Epithelial cell of proximal tubule (primary cell): ENCODE measurements around the gene B4GAT1. TPM values are rescaled to one million over a fixed set of nuclear protein-coding genes. Genes with fewer than 3 reads are reported as not detected.

ENCODE experiments used
- DNase-seq: peaks from one replicate; pipeline ENCODE4 v3.0.0-alpha.2; 2011; ENCODE audit warnings: low read depth
- H3K4me3 ChIP-seq: 2 replicates; pipeline ENCODE4 v1.5.1; 2011; ENCODE audit warnings: low read depth, mild to moderate bottlenecking, low read length
- CTCF ChIP-seq: conservative IDR thresholded peaks from 2 replicates; pipeline ENCODE4 v1.5.1; 2012; ENCODE audit warnings: low read depth, mild to moderate bottlenecking, low read length
- total RNA-seq: library from RNA; depleted of rRNA; stranded (reverse); fragments of >200 nt; gene quantifications from 2 replicates; pipeline ENCODE4 v1.2.3, GENCODE V29; 2015

B4GAT1 gene
- total RNA-seq, 1 donor from 2014 or later, result 32.0 TPM

DNA sequence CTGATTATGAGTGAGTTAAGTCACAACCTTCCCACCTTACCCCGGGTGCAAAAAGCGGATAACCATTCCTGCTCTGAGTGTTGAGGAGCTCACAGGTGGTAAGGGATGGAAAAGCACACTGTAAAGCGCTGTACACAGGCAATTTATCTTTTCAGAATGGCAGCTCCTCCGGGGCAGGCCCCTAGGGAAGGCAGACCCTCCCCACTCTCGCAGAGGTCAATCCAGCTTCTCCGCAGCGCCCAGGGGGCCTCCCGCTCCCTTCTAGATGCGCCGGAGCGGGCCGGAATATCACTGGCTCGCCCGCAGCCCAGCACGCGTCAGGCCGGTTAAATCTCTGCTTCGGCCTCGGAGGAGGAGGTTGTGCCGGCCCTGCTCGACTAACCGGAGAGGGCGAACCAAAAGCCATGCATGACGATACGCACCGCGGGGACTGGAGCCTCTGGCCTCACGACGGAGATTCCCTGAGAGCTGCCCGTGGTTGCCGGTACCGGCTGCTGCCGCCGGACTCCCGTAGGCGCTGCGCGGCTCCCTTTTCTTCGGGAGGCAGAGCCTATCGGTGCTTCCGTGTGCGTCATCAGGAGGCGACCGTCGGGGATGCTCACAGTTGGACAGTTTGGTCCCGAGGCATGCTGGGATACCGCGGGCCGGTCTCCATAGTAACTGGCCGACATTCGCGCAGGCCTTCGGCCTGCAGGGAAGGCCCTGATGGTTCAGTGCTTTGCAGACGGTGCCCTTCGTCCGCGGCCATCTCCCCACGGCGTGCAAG lies 2.7 kb downstream of the B4GAT1 start, which contains the start of gene BRMS1:
BRMS1 (minus strand) TSS at position 555 of the 766 bp plus-strand sequence. CDS start 2,870 bp downstream, outside the sequence.
- no peak for TF ChIP-seq CTCF
- DNase-seq, result peak; percentile 76
- peak within 1 kb of the TSS; percentile 88 for H3K4me3 ChIP-seq

- DNase-seq, result no peak
- no peak for TF ChIP-seq CTCF
- H3K4me3 ChIP-seq, result no peak overlapping the region
Observed at GRCh38 chr11:66343176-66343575, 4.3 kb downstream of the B4GAT1 start.

- no peak for DNase-seq
- TF ChIP-seq CTCF, result no peak
- H3K4me3 ChIP-seq, result no peak overlapping the region
Observed at GRCh38 chr11:66341502-66342126, 5.8 kb downstream of the B4GAT1 start.

GRCh38 chr11:66340596-66341501 lies 6.6 kb downstream of the B4GAT1 start:
- H3K4me3 ChIP-seq, result no peak overlapping the region
- TF ChIP-seq CTCF, result no peak
- no peak for DNase-seq

DNA sequence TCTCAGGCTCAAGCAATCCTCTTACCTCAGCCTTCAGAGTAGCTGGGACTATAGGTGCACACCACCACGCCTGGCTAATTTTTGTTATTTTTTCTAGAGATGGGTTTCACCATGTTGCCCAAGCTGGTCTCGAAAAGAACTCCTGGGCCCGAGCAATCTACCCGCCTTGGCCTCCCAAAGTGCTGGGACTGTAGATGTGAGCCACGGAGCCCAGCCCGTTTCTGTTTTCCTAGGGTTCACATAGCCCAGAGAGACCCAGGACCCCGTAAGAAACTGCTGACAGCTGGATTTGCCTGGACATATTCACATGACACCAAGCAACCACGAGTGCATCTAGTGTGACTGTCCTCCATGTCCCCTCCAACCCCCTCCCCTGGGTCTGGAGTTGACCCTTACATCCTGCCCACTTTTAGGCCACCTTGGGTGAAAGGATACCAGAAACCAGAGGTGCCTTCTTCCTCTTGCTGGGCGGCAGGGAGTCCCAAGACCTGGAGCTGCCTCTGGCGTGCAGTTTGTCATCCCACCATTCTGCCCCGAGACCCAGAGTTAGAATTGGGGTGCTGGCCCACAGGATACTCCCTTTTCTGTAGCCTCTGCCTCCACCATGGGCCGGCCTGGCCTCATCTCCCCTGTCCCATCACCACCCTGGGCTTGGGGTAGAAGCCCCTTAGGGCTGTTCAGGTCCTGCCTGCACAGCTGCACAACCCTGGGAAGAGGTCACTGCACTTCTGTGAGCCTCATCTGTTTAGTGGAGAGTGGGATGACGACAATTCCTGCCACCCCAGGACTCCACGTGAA lies 7.5 kb downstream of the B4GAT1 start:
- no peak overlapping the region for H3K4me3 ChIP-seq
- DNase-seq, result no peak
- TF ChIP-seq CTCF, result no peak

DNA sequence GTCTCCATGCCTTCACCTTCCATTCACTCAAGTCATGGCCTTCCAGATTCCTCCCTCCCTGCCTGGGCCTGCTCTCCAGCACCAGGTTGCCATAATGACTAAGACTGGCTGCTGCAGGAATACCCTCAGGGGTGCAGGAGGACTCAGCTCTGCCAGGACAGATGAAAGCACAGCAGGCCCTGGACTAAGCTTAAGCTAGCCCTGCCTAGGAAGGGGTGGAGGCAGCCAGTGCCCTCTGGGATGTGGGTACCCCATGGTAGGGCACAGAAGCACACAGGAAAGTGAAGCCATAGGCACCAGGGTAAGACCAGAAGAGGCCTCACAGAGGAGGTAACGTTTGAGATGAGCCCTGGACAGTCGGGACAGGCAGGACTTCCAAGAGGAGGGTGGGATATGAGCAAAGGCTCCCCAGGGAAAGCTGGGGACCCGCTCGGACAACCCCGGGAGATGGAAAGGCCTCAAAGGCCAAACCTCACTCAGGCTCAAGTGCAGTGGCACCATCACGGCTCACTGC lies 8.2 kb downstream of the B4GAT1 start:
- DNase-seq, result no peak
- TF ChIP-seq CTCF, result no peak
- no peak overlapping the region for H3K4me3 ChIP-seq
